GM19324 (cell line): ENCODE measurements around the gene MMP1.

Experiments used
- ATAC-seq: cut with Tn5 transposase; IDR thresholded peaks from one replicate; pipeline ENCODE4 v1.9.1; 2021; ENCODE audit warnings: mild to moderate bottlenecking, moderate library complexity; ENCODE audit not compliant: unreplicated experiment, low FRiP score

Gene MMP1

DNA sequence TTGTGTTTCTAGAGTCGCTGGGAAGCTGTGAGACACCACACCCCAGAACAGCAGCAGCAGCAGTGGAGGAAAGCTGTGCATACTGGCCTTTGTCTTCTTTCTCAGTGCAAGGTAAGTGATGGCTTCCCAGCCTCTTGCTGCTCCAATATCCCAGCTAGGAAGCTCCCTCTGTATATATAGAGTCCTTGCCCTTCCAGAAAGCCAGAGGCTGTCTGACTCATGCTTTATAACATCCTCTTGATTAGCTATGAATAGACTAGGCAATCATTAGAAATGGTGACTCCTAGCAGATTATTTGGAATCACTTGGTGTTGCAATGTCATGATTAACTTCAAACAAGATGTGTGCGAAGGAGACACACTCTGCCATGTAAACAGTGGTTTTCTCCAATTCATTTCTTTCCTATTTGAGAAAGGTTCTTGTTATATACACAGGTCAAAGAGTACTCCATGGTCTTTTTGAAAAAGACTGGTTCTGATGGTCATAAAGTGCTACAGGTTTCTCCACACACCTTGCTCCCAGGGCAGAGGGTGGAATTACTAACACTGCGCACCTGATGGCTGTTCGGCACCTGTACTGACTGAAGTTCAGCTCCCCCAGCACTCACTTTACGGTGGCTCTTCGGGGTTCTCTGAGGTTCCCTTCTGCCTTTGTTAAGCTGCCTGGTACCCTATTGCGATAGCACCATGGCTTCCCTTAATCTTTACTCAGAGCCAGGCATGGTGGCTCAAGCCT lies at the start of gene MMP1:
TSS of gene MMP1 (minus strand) at position 149 of the 735 bp plus-strand sequence. CDS start at position 81, 68 bp downstream.
- ATAC-seq: no peak

DNA sequence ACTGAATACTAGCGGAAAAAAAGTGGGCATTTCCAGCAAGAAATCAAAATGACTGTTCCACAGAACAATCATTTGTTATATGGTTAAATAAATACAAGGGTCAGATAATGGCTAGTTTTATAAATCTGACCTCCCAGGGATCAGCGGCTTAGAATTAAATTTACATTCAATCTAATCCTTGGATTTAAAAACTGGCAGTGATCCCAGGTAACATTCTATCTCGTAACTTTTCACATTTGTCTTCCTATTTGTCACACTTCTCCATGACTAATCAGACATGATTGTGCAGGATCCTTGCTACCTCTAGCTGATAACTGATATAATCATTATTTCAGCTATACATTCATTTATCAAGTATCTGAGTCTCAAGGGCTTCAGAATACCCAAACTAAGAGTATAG lies 48.3 kb upstream of the MMP1 start:
- no peak for ATAC-seq

DNA sequence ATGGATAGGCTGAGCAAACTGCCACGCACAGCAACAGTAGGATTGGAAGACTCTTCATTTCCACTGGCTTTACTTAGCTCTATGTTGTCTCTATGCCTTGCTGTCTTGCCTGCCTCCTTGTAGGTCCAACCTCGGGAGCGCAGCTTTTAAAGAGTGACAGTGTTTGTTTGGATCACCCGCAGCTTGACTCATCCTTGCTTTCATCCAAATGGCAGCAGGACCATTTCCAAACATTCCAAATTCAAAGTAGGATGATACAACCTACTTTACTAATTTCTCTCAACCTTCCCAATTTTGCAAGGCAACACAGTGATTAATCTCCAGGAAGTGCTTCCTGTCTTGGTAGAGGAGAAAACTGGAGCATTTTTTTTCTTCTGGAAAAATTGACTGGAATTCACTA lies 45.5 kb upstream of the MMP1 start, which contains the start of gene MMP3:
TSS of gene MMP3 (minus strand) at position 121 of the 400 bp plus-strand sequence. CDS start at position 58, 63 bp downstream.
- ATAC-seq: no peak

DNA sequence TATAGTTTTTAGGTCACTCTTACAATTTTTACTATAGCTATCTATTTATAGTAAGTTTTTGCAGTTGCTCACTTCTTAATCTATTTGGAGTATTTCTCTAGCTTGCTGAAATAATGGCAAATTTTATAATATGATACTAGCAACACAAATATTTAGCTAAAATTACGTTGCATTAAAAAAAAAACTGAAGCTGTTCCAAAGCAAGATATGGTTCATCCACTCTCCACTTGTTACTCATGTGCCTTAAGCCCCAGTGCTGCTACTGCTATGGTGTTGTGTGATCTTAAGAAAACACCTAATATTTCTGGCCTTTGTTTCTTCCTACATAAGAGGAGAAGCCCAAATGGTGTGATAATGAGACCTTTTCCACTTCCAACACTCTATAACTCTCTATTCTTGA lies 45.0 kb upstream of the MMP1 start:
- ATAC-seq: no peak

DNA sequence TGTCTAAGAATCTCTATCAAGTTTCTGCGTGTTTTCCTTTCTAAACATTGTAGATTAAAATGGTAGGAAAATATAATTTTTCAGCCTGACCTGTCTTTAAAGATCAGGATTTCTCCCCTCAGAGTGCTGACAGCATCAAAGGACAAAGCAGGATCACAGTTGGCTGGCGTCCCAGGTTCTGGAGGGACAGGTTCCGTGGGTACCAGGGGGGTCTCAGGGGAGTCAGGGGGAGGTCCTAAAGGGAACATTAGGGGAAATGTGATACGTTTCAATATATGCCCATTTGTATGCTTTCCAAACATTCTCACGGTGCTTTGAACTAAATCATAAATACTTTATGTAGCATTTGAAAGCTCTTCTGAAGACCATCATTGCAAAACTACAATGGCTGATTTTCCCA lies 42.1 kb upstream of the MMP1 start:
- no peak for ATAC-seq

DNA sequence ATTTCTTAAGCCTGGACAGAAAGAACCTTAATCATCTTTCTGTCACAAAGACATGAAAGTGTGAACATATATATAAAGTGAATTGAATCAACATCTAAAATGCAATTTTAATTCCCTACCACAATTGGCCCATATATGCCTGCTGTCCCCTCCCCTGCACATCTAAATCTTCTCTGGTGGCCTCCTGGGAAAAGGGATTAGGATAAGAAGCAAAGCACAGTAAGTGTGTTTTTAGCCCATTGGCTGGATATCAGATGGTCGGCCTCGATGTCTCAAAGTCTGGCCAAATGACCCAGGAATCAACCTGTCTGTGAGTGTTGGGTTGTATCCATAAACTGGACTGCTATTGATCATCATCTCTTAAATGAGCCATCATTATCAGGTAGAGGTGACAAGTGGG lies 39.7 kb upstream of the MMP1 start:
- ATAC-seq: no peak

- no peak for ATAC-seq
Measured at GRCh38 chr11:102837156-102837555, 39.2 kb upstream of the MMP1 start.

DNA sequence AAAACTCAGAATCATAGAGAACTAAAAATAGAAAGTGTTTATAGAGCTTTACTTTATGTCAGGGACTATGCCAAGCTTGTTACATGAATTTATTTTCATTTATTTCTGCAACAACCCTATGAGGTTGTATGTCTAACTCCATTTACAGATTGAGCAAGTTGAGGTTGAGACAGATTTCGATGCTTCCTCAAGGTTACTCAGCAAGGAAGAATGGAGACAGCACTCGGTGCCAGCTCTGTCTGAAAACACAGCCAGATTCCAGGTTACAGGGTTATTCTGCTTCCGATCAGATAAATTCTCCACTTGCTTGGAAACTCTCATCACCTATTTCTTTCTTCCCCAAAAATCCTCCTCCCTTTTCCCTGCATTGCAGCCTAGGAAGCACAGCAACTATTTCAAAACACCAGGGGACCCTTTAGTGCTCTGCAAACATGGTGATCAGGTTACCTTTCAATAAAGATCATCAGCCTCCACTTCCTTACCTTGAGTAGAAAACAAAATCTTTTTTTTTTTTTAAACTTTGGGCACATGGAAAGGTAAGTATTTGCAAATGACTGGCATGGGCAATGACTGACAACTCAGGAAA lies 38.4 kb upstream of the MMP1 start:
- ATAC-seq: no peak

DNA sequence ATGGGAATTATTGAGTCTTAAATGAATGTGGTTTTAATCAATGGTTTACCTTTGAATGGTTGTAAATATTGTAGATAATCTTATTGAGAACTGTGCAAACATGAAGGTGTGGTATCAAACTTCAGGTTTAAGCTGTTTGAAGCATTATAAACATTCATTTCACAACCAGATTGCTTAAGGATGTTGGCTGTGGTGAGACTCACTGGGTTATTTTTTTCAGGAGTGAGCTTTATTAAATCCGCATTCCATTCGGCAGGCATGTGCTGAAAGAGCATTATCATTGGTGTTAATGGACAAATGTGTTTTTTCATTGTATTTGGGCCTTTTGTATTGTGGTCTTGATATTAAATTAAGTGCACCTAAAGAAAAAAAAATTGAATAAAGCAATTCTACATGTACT lies 35.8 kb upstream of the MMP1 start:
- ATAC-seq: no peak

DNA sequence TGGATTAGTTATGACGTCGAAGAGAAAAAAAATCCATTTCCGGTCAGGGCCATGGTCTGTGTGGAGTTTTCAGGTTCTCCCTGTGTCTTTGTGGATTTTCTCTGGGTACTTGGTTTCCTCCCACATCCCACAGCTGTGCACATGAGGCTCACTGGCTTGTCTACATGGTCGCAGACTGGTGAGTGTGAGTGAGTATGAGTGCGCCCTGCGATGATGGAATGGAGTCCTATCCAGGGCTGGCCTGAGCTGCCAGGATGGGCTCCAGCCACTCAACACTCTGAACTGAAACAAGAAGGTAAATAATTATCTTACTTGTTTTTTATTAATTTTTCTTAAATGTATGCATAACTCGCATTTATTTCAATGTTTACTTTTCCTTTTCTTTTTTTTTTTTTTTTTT lies 34.7 kb upstream of the MMP1 start:
- no peak for ATAC-seq

DNA sequence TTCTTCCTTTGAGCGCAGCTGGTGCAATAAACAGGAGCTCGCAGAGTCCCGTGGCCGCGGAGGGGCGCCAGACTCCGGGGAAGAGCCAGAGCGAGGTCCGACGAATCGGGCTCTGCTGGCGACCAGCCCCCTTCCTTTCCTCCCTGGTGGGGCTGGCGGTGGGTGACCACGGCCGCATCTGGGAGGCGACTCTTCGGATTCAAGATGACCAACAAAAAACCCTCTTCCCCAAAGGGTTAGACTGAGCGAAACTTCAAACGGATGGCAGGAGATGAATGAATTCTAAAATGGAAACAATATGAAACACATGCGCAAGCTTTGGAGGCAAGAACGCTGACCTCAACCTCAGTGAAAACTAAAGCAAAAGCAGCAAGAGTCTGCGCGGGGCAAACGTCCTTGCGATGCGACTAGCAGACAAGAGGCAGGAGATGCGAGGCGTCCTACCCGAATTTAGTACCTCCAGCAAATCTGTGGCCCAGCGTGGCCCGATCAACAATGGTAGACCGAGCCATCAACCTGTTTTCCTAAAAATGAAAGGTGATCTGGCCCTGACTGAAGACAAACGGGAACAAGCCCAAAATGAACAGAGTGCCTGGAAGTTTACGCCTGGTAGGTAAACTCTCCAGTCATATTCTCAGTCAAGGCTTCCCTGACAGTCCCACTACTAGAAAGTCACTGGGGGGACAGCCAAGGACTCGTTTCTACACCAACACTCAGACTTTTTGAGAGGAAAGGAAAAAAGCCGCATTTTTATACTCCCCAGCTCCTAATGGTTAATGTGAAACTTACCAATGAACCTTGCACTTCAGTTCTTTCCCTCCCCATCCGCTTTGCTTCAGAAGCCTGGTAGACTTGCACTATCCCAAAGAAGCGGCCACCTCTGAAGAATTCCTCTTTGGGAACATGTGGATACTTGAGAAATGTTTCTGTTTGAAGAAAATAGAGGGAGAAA lies 33.8 kb upstream of the MMP1 start:
- no peak for ATAC-seq

GRCh38 chr11:102831128-102831488 lies 33.1 kb upstream of the MMP1 start:
- no peak for ATAC-seq

DNA sequence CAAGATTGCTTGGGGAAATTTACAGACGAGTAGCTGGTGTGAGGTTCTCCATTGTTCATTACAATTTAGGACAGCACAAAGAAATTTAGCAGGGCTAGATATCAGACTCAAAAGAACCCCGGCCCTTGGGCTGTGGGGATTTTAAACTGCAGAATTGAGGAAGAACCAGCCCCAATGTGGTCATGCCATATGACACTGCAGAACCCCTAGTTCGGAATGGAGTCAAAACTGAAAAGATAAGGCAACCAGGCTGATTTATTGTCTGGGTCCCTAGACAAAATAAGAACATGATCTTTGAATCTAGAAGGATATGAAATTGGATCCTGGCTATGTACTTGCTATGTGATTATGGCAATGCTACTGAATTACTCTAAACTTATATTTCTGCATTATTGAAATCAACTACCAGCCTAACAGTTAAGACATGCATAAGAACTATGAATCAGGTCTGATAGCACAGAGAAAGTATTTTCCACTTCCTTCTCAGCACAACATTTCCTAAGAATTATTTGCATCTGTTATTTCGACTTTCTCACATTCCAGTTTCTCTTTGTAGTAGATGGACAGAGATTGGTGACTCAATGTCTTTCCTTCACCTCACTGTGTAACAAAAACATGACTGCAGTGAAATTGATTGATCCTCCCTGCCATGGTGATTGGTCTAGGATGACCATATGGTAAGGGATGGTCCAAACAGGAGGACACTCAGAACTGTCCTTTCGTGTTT lies 32.2 kb upstream of the MMP1 start:
- no peak for ATAC-seq

GRCh38 chr11:102829316-102830000 lies 31.5 kb upstream of the MMP1 start:
- ATAC-seq: no peak

- no peak for ATAC-seq
Measured at GRCh38 chr11:102824556-102824955, 26.6 kb upstream of the MMP1 start.

- no peak for ATAC-seq
Measured at GRCh38 chr11:102819491-102819890, 21.5 kb upstream of the MMP1 start.

DNA sequence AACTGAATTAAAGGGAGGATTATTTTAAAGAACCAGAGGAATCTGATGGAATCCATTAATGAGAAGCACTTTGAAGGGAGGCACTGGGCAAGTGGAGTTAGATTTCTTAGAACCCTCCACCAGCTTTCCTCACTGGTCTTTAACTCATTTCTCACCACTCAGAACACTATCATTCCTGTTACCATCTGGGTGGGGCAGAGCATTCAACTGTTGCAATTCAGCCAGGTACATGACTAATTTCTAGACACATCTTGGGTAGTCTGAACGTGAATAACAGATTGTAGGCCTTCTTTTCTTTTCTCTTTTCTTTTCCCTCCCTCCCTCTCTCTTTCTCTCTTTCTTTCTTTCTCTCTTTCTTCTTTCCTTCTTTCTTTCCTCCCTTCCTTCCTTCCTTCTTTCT lies 15.5 kb upstream of the MMP1 start:
- ATAC-seq: no peak

DNA sequence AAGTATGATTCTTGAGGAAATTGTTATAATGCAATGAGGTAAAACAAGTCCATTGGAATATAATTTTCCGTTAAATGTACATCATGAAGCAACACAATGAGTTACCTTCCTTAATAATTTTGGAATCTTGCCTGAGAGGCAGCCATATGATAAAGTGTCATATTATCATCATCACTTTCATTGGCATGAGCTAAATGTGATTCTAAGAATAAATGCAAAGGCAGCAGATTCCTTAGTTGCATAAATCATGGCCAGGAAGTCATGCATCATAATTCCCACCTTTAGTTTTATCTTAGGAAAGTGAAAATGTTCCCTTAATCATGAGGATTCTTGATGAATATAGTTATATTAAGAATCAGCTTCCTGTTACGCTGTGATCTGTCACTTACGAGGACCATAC lies 14.2 kb upstream of the MMP1 start:
- ATAC-seq: no peak

- no peak for ATAC-seq
Measured at GRCh38 chr11:102810950-102811660, 13.1 kb upstream of the MMP1 start.
